GM19239 (cell line): ENCODE measurements around the gene ARMC2.
"Not testable (repeated sequence)": the region's sequence is repeated elsewhere in the genome, so short reads cannot be mapped to it uniquely, and the experiment has no call there.

Experiments used
- DNase-seq: peaks from one replicate; pipeline ENCODE4 v3.0.0; 2011; ENCODE audit warnings: low spot score; ENCODE audit not compliant: insufficient read length
- FAIRE-seq: peaks from 2 replicates; lab custom pipeline; 2011; peaks lifted over from hg19 to GRCh38; lab: Jason Lieb, UNC

Gene ARMC2

DNA sequence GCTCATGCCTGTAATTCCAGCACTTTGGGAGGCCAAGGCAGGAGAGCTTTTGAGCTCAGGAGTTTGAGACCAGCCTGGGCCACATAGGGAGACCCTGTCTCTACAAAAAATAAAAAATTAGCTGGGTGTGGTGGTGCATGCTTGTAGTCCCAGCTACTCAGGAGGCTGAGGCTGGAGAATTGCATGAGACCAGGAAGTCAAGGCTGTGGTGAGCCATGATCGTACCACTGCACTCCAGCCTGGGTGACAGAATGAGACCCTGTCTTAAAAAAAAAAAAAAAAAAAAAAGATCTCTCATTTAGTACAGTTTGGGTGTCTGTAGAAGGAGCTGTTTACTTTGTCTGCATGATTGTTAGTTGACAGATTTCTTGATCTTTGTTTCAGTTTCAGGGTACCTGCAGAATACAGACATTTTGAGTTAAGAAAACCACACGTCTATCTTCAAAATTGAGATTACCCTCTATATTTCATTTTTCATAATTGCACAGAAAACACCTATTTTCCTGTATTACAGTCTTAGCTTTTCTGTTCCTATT lies 17.6 kb downstream of the ARMC2 start:
- not testable (repeated sequence) for DNase-seq, FAIRE-seq

DNA sequence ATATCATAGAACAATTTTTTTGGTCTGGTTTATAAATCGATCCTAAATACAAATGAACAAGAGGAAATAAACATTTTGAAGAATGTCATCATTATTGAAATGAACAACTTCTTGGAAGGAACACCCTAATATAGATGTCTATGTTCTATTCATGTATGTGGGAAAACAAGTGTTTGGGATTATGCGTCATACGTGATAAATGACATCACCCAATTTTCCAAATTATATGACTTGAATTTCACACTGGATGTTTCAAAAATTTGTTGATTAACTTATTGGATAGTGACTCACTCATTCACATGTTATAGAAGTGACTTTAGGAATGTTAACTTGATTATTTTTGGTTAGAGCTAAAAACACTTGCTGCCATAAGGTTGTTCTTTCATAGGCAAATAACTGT lies 18.6 kb downstream of the ARMC2 start:
- FAIRE-seq (no peak), DNase-seq (no peak)

DNA sequence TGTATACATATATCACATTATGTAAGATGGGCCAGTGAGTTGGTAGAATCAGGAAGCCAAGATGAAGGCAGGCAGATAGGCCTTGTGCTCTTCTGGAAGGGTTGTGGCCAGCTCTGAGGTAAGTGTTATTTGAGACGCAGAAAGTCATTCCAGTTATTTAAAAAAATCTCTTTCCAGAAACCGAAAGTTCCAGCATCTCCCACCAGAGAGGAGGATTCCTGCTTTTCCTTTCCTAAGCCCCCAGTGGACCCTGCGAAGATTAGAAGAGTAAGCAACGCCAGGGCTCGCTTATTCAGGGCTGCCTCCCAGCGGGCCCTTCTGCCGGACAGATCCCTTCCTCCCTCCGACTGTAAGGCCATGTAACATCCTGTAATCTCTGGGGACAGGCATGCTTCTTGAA lies 20.4 kb downstream of the ARMC2 start:
- DNase-seq: no peak
- FAIRE-seq: no peak

DNA sequence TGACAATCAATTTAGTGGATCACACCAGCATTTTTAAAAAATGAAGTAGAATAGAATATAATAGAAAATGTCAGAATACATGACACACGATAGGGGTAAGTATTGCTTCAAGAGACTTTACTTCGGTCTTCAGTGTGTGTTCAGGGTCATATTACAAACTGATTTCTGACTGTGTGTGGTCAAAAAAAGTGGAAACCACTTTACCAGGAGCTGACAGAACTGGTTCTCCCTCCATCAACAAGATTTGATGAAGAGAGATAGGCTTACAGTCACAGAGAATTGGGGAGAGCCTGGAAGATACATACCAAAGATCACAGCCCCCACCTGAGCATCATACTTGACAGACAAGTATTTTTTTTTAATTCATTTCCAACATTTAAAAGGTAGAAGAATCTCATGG lies 21.7 kb downstream of the ARMC2 start:
- DNase-seq: no peak
- FAIRE-seq: no peak

DNA sequence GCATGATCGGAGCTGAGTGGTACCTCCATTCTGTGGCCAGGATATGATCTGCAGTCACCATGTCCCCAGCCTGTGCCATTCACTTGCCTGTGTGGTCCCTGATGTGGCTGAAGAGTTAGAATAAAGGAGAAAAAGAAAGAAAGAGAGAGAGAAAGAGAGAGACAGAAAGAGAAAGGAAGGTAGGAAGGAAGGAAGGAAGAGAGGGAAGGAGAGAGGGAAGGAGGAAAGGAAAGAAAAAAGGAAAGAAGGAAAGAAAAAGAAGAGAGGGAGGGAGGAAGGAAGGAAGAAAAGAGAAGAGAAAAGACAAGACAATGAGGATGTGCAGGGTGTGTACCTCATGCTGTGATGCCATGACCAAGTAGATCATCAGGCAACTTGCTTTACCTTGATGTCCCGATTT lies 22.1 kb downstream of the ARMC2 start:
- DNase-seq: no peak
- no peak for FAIRE-seq

DNA sequence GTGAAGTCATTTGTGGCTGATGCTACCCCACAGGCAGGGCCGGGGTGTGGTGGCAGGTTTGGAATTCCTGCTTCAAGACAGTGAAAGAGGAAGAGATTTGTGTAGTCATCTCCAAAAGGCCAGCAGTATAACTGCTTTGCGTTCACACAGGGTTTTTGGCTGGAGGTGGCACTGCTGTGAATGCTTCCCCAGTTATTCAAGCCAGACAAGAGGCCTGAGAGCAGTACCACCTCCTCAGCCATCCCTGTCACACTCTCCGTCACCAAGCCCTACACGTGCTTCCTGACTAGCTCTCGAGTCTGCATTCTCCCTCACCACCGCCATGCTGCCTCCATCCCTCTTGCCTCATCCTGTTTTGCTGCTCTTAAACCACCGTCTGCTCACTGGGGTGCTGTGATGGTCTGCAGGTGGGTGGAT lies 23.9 kb downstream of the ARMC2 start:
- DNase-seq (no peak), FAIRE-seq (no peak)

- DNase-seq: no peak
- FAIRE-seq: no peak
Measured at GRCh38 chr6:108872575-108872974, 24.4 kb downstream of the ARMC2 start.

DNA sequence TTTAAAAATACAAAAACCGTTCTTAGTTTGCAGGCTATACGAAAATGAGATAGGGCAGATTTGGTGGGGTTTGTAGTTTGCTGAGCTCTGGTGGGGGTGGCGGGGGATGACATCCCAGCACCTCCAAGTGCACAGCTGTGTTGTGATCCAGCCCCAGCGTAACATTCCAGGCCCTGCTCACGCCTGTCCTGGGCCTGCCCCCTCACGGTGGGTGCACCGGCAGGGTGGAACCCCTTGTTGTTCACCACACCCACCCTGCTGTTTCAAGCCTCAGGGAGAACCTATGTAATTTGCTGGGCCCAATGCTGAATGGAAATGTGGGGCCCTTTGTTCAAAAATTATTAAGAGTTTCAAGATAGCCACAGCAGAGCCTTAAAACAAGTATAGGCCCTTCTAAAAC lies 25.0 kb downstream of the ARMC2 start:
- FAIRE-seq (no peak), DNase-seq (no peak)

DNA sequence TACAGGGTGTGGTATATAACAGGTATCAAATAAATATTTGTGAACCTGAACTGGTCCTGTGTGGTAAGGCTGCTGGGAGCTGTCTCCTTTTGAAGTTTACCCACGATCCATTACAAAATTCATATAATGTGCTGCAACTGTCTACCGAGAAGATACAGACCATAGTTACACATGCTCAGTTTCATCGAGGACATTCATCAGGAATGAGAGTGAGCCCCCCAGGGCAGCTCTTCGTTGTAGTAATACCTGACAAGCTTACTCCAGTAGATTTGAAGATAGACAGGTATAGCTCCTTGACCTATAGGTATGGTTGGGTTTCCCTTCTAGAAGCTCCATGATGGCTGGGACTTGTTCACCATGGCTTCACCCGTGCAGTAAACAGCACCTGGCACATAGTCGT lies 25.7 kb downstream of the ARMC2 start:
- no peak for FAIRE-seq
- DNase-seq: no peak

DNA sequence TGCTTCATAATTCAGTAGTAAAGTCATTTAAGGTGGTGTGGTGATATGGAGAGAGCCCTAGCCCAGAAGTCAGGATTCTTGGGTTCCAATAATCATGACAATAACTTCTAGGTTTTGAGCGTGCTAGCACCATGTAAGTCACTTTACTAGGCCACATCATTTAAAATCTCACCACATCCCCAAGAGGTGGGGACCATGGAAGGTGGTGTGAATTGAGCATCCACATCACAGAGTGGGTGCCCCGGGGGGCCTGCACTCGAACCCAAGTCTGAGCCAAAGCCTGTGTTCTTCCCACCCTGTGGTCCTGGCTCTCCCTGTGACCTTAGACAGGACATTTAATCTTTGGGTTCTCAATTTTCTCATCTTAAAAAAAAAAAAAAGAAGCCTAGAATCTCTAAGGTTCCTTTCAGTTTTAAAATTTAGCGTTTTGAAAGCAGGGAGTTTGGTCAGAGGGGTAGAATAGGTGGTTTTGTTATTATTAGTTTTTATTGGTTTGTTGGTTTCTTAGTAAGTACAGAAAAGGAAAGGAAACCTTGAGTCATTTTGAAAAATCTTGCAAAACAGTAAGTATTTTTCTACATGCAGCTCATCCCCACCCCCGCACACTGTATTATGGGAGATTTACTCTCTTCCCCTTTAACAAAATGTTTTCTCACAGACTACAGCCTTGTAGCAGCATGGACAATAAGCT lies 26.4 kb downstream of the ARMC2 start:
- FAIRE-seq: peak; percentile 23

DNA sequence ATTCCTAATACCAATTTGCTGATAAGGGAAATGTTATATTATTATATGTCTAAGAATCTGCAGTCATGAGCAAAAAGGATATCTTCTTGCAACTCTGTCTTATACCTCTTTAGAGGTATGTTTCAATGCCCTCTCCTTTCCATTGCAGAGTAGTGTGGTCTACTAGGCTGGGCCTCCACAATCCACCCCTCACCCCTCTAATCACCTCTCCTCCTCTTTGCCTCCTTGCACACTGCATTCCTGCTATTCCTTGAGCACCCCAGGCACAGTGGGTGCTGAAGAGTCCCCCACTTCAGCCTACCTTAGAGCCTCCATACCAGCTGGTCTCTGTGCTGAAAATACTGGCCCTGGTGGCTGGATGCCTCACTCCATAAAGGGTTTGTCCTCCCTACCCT lies 26.9 kb downstream of the ARMC2 start:
- FAIRE-seq (peak; percentile 21), DNase-seq (no peak)

More for the DNA sequence above, 26.4 kb downstream of the ARMC2 start:
- peak; percentile 9 for DNase-seq

GRCh38 chr6:108877046-108877751 lies 29.0 kb downstream of the ARMC2 start:
- FAIRE-seq (no peak), DNase-seq (no peak)

- FAIRE-seq: no peak
Measured at GRCh38 chr6:108878942-108879341, 30.7 kb downstream of the ARMC2 start.

GRCh38 chr6:108883172-108883571 lies 35.0 kb downstream of the ARMC2 start:
- DNase-seq (no peak), FAIRE-seq (peak; percentile 95)

More at GRCh38 chr6:108878942-108879341, 30.7 kb downstream of the ARMC2 start:
- DNase-seq: no peak

- DNase-seq: no peak
- no peak for FAIRE-seq
Measured at GRCh38 chr6:108884211-108885059, 36.2 kb downstream of the ARMC2 start.

DNA sequence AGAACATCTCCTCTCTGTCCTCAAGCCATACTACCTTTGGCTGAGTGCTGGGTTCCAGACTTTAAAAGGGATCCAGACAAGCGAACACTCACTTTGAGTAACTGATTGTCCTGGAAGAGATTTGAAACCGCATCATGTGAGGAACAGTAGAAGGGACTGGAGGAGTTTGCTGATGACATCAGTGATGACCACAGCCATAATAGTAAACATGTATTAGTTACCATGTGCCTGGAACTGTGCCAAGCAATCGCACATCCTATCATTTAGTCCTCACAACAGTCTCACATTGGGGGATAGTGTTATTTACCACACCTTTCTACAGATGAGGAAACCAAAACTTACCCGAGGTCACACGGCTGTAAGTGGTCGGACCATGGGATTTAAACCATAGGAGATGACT lies 39.8 kb downstream of the ARMC2 start:
- no peak for DNase-seq
- FAIRE-seq: no peak

- FAIRE-seq (no peak), DNase-seq (no peak)
Measured at GRCh38 chr6:108888745-108889144, 40.5 kb downstream of the ARMC2 start.

DNA sequence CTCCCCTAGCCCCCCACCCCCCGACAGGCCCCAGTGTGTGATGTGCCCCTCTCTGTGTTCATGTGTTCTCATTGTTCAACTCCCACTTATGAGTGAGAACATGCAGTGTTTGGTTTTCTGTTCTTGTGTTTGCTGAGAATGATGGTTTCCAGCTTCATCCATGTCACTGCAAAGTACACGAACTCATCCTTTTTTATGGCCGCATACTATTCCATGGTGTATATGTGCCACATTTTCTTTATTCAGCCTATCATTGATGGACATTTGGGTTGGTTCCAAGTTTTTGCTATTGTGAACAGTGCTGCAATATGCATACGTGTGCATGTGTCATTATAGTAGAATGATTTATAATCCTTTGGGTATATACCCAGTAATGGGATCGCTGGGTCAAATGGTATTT lies 42.7 kb downstream of the ARMC2 start:
- not testable (repeated sequence) for DNase-seq, FAIRE-seq

GRCh38 chr6:108895571-108895970 lies 47.3 kb downstream of the ARMC2 start:
- FAIRE-seq (no peak), DNase-seq (no peak)

DNA sequence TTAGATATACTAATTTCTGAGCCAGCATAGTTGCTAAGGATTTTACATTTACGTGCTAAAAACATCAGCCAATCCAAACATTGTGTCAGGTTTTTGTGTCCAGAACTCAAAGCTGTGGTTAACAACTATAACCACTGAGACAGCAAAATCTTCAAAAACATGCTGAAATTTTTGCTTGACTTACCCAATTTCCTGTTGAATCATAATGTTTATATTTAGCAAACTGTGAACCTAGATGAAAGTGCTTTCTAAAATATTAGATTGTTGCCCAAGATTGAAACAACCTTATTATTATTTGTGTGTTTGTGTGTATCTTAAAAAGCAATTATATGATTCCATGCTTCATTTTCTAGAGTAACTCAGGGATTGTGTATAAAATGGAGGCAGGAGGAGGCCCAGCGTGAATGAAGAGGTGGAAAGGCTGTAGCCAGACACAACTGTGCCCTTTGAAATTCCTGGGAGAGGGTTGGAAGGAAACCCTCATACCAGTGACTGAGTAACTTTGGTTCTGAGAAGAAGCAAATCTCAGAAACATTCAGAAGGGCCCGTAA lies 48.0 kb downstream of the ARMC2 start:
- DNase-seq: no peak
- FAIRE-seq: no peak
